ENCODE data around the gene HOXA3.
A peak's percentile ranks its signal among the peaks of the same experiment; 100 is the strongest.

Gene HOXA3

GRCh38 chr7:27168265-27168947, 16.0 kb upstream of the HOXA3 start:
- no peak for DNase-seq (ENCODE audit: extremely low read depth in 1 of 2, low read depth in 1 of 2)

- no peak for DNase-seq (ENCODE audit: extremely low read depth in 1 of 2, low read depth in 1 of 2)
These were observed 15.5 kb upstream of the HOXA3 start for GRCh38 chr7:27167916-27168264.

- no peak for DNase-seq (ENCODE audit: extremely low read depth in 1 of 2, low read depth in 1 of 2)
These were observed 14.4 kb upstream of the HOXA3 start for GRCh38 chr7:27166531-27167505.

- DNase-seq (ENCODE audit: extremely low read depth in 1 of 2, low read depth in 1 of 2) = no peak
These were observed 13.7 kb upstream of the HOXA3 start for GRCh38 chr7:27165996-27166530.

- DNase-seq (ENCODE audit: extremely low read depth in 1 of 2, low read depth in 1 of 2) = no peak
These were observed 13.0 kb upstream of the HOXA3 start, which contains the start of gene HOXA9 for GRCh38 chr7:27165089-27165995. HOXA9 (minus strand) TSS chr7:27165537; CDS start chr7:27165457, 80 bp downstream.

- DNase-seq (ENCODE audit: extremely low read depth in 1 of 2, low read depth in 1 of 2) = no peak
These were observed 12.1 kb upstream of the HOXA3 start for GRCh38 chr7:27164367-27165088.

- DNase-seq (ENCODE audit: extremely low read depth in 1 of 2, low read depth in 1 of 2) = no peak
These were observed 11.6 kb upstream of the HOXA3 start for GRCh38 chr7:27164045-27164366.

GRCh38 chr7:27163288-27164044, 11.1 kb upstream of the HOXA3 start:
- DNase-seq (ENCODE audit: extremely low read depth in 1 of 2, low read depth in 1 of 2) = no peak

GRCh38 chr7:27162561-27163287, 10.3 kb upstream of the HOXA3 start:
- DNase-seq (ENCODE audit: extremely low read depth in 1 of 2, low read depth in 1 of 2) = no peak

- no peak for DNase-seq (ENCODE audit: extremely low read depth in 1 of 2, low read depth in 1 of 2)
These were observed 9.6 kb upstream of the HOXA3 start for GRCh38 chr7:27161721-27162560.

- no peak for DNase-seq (ENCODE audit: extremely low read depth in 1 of 2, low read depth in 1 of 2)
These were observed 8.9 kb upstream of the HOXA3 start for GRCh38 chr7:27161214-27161720.

GRCh38 chr7:27160546-27161213, 8.3 kb upstream of the HOXA3 start:
- peak; percentile 62 to 70 for DNase-seq (ENCODE audit: extremely low read depth in 1 of 2, low read depth in 1 of 2)

- no peak for DNase-seq (ENCODE audit: extremely low read depth in 1 of 2, low read depth in 1 of 2)
These were observed 7.8 kb upstream of the HOXA3 start for GRCh38 chr7:27160145-27160545.

GRCh38 chr7:27159266-27160144, 7.1 kb upstream of the HOXA3 start:
- no peak for DNase-seq (ENCODE audit: extremely low read depth in 1 of 2, low read depth in 1 of 2)

GRCh38 chr7:27158436-27159265, 6.3 kb upstream of the HOXA3 start:
- DNase-seq (ENCODE audit: extremely low read depth in 1 of 2, low read depth in 1 of 2) = no peak
